ENCODE measurements around the gene PSMB5. TPM values are rescaled to one million over a fixed set of nuclear protein-coding genes. Genes with fewer than 3 reads are reported as not detected.

PSMB5 gene
- total and polyA plus RNA-seq, 7 experiments from 2014 or later, result 19.2 to 74.2 (median 37.4) TPM

GRCh38 chr14:23069413-23069806 lies 34.7 kb upstream of the PSMB5 start:
- H3K27ac Mint-ChIP-seq, result peak overlapping the region in 4 of 9 donors; percentile 66 to 88 (median 74)
- H3K4me1 Mint-ChIP-seq, result peaks cover 30 to 58% (median 46%) of the 10 kb centered on the region in 7 donors
- no peaks in the 10 kb centered on the region for H3K9me3 ChIP-seq (ENCODE audit: control insufficient read depth in 2 of 3, low read length in 3 of 3)
- DNase-seq, result no peak
- H3K27ac ChIP-seq (ENCODE audit: low read depth, low read length), result no peak overlapping the region
- peaks cover 0 to 19% (median 16%) of the 10 kb centered on the region in 5 donors for H3K36me3 Mint-ChIP-seq
- no peaks in the 10 kb centered on the region for H3K27me3 Mint-ChIP-seq
- ChIA-PET POLR2A (interaction anchor here (0.6 to 2.4 kb wide), 10 partner anchors 8 to 499 kb away, joined by 3 to 11 read pairs (median 4); partner anchors contain the start of genes ACIN1, C14orf119 and CDH24), CTCF (interaction anchor here (0.6 to 4.7 kb wide), 30 partner anchors 8 to 253 kb away, joined by 3 to 53 read pairs (median 6); partner anchors contain the start of genes ACIN1, AJUBA, C14orf119 and HAUS4)
- no peaks in the 10 kb centered on the region for H3K9me3 Mint-ChIP-seq
- peak overlapping the region in 3 of 10 donors; percentile 48 to 57 (median 56) for H3K4me3 Mint-ChIP-seq
- intact Hi-C loops (cut with micrococcal nuclease), result loop anchor here (1.0 to 2.0 kb wide), 7 partner anchors 8 to 311 kb away; no protein-coding TSS in a partner anchor
- no peak overlapping the region for H3K4me3 ChIP-seq (ENCODE audit: low read length)
- H3K36me3 ChIP-seq (ENCODE audit: control insufficient read depth in 2 of 3, insufficient read depth in 3 of 3, low read length in 3 of 3), result peaks cover 20 to 60% (median 23%) of the 10 kb centered on the region in 3 experiments
- no peak for ATAC-seq
- peaks cover 16 to 28% of the 10 kb centered on the region in 2 donors for H3K4me1 ChIP-seq (ENCODE audit: control insufficient read depth in 2 of 2, insufficient read depth in 2 of 2, low read length in 2 of 2)
- no peaks in the 10 kb centered on the region for H3K27me3 ChIP-seq (ENCODE audit: control insufficient read depth in 2 of 2, insufficient read depth in 2 of 2, low read length in 2 of 2)

GRCh38 chr14:23068789-23069412 lies 34.2 kb upstream of the PSMB5 start:
- POLR2A ChIA-PET, result interaction anchor here (0.6 to 2.4 kb wide), 14 partner anchors 9 to 498 kb away, joined by 3 to 11 read pairs (median 4); partner anchors contain the start of genes ACIN1, C14orf119 and CDH24
- no peaks in the 10 kb centered on the region for H3K27me3 ChIP-seq (ENCODE audit: control insufficient read depth in 2 of 2, insufficient read depth in 2 of 2, low read length in 2 of 2)
- intact Hi-C loops (cut with micrococcal nuclease), result loop anchor here (1.0 to 2.0 kb wide), 7 partner anchors 8 to 312 kb away; no protein-coding TSS in a partner anchor
- CTCF ChIA-PET, result interaction anchor here (0.6 to 4.7 kb wide), 38 partner anchors 8 to 483 kb away, joined by 3 to 53 read pairs (median 5); partner anchors contain the start of genes ACIN1, AJUBA, C14orf119 and HAUS4
- Mint-ChIP-seq H3K27me3 (no peaks in the 10 kb centered on the region), H3K4me1 (peaks cover 30 to 58% (median 46%) of the 10 kb centered on the region in 7 donors), H3K36me3 (peaks cover 0 to 24% (median 18%) of the 10 kb centered on the region in 5 donors), H3K9me3 (no peaks in the 10 kb centered on the region), H3K27ac (peak overlapping the region; percentile 63 to 88 (median 78)), H3K4me3 (peak overlapping the region in 7 of 10 donors; percentile 56 to 76 (median 64))
- no peaks in the 10 kb centered on the region for H3K9me3 ChIP-seq (ENCODE audit: control insufficient read depth in 2 of 3, low read length in 3 of 3)
- peaks cover 16 to 28% of the 10 kb centered on the region in 2 donors for H3K4me1 ChIP-seq (ENCODE audit: control insufficient read depth in 2 of 2, insufficient read depth in 2 of 2, low read length in 2 of 2)
- peak; percentile 37 to 83 (median 74) for DNase-seq
- peaks cover 25 to 60% (median 27%) of the 10 kb centered on the region in 3 experiments for H3K36me3 ChIP-seq (ENCODE audit: control insufficient read depth in 2 of 3, insufficient read depth in 3 of 3, low read length in 3 of 3)
- peak; percentile 90 for ATAC-seq
- H3K27ac ChIP-seq (ENCODE audit: low read depth, low read length), result no peak overlapping the region
- H3K4me3 ChIP-seq (ENCODE audit: low read length), result no peak overlapping the region

GRCh38 chr14:23067847-23068788 lies 33.4 kb upstream of the PSMB5 start:
- H3K4me1 Mint-ChIP-seq, result peaks cover 30 to 58% (median 46%) of the 10 kb centered on the region in 7 donors
- H3K36me3 Mint-ChIP-seq, result peaks cover 4 to 31% (median 24%) of the 10 kb centered on the region in 5 donors
- Histone ChIP-seq H3K4me1 (ENCODE audit: control insufficient read depth in 2 of 2, insufficient read depth in 2 of 2, low read length in 2 of 2) (peaks cover 16 to 28% of the 10 kb centered on the region in 2 donors), H3K4me3 (ENCODE audit: low read length) (no peak overlapping the region), H3K9me3 (ENCODE audit: control insufficient read depth in 2 of 3, low read length in 3 of 3) (no peaks in the 10 kb centered on the region), H3K27me3 (ENCODE audit: control insufficient read depth in 2 of 2, insufficient read depth in 2 of 2, low read length in 2 of 2) (no peaks in the 10 kb centered on the region), H3K27ac (ENCODE audit: low read depth, low read length) (no peak overlapping the region), H3K36me3 (ENCODE audit: control insufficient read depth in 2 of 3, insufficient read depth in 3 of 3, low read length in 3 of 3) (peaks cover 33 to 64% (median 35%) of the 10 kb centered on the region in 3 experiments)
- no peaks in the 10 kb centered on the region for H3K9me3 Mint-ChIP-seq
- H3K27ac Mint-ChIP-seq, result peak overlapping the region in 6 of 9 donors; percentile 63 to 88 (median 79)
- no peaks in the 10 kb centered on the region for H3K27me3 Mint-ChIP-seq
- POLR2A ChIA-PET, result interaction anchor here (0.8 to 2.4 kb wide), 13 partner anchors 8 to 497 kb away, joined by 3 to 11 read pairs (median 4); partner anchors contain the start of genes ACIN1, C14orf119 and CDH24
- CTCF ChIA-PET, result interaction anchor here (0.7 to 4.7 kb wide), 38 partner anchors 9 to 483 kb away, joined by 3 to 53 read pairs (median 5); partner anchors contain the start of genes ACIN1, AJUBA, C14orf119 and HAUS4
- ATAC-seq (no peak), DNase-seq (no peak)
- intact Hi-C loops (cut with micrococcal nuclease), result loop anchor here in 1 of 2 donors (2.0 kb wide), 2 partner anchors 227 to 313 kb away; no protein-coding TSS in a partner anchor
- H3K4me3 Mint-ChIP-seq, result peak overlapping the region in 1 of 10 donors; percentile 56

GRCh38 chr14:23066855-23067744 lies 32.4 kb upstream of the PSMB5 start:
- Histone ChIP-seq H3K36me3 (ENCODE audit: control insufficient read depth in 2 of 3, insufficient read depth in 3 of 3, low read length in 3 of 3) (peaks cover 43 to 68% (median 45%) of the 10 kb centered on the region in 3 experiments), H3K9me3 (ENCODE audit: control insufficient read depth in 2 of 3, low read length in 3 of 3) (no peaks in the 10 kb centered on the region), H3K27ac (ENCODE audit: low read depth, low read length) (no peak overlapping the region), H3K27me3 (ENCODE audit: control insufficient read depth in 2 of 2, insufficient read depth in 2 of 2, low read length in 2 of 2) (no peaks in the 10 kb centered on the region), H3K4me1 (ENCODE audit: control insufficient read depth in 2 of 2, insufficient read depth in 2 of 2, low read length in 2 of 2) (peaks cover 16 to 27% of the 10 kb centered on the region in 2 donors), H3K4me3 (ENCODE audit: low read length) (no peak overlapping the region)
- POLR2A ChIA-PET, result interaction anchor here (0.6 to 2.4 kb wide), 3 partner anchors 18 to 28 kb away, joined by 3 to 11 read pairs (median 4); partner anchors contain the start of genes ACIN1 and C14orf119
- H3K27ac Mint-ChIP-seq, result no peak overlapping the region
- no peak overlapping the region for H3K4me3 Mint-ChIP-seq
- peaks cover 4 to 41% (median 29%) of the 10 kb centered on the region in 5 donors for H3K36me3 Mint-ChIP-seq
- DNase-seq (no peak), ATAC-seq (no peak)
- no peaks in the 10 kb centered on the region for H3K9me3 Mint-ChIP-seq
- CTCF ChIA-PET, result interaction anchor here (1.4 to 4.7 kb wide), 8 partner anchors 10 to 118 kb away, joined by 4 to 53 read pairs (median 8); partner anchors contain the start of gene AJUBA
- intact Hi-C loops (cut with micrococcal nuclease), result no loop called here
- no peaks in the 10 kb centered on the region for H3K27me3 Mint-ChIP-seq
- H3K4me1 Mint-ChIP-seq, result peaks cover 28 to 52% (median 36%) of the 10 kb centered on the region in 7 donors

- DNase-seq, result no peak
- CTCF ChIA-PET, result interaction anchor here (4.7 kb wide), 1 partner anchor 82 kb away, joined by 53 read pairs; the partner anchor contains the start of gene AJUBA
- peaks cover 4 to 42% (median 26%) of the 10 kb centered on the region in 5 donors for H3K36me3 Mint-ChIP-seq
Observed at GRCh38 chr14:23066368-23066767, 31.7 kb upstream of the PSMB5 start.

More at GRCh38 chr14:23066368-23066767, 31.7 kb upstream of the PSMB5 start:
- no peak for ATAC-seq
- Histone ChIP-seq H3K36me3 (ENCODE audit: control insufficient read depth in 2 of 3, insufficient read depth in 3 of 3, low read length in 3 of 3) (peaks cover 43 to 74% (median 47%) of the 10 kb centered on the region in 3 experiments), H3K27me3 (ENCODE audit: control insufficient read depth in 2 of 2, insufficient read depth in 2 of 2, low read length in 2 of 2) (no peaks in the 10 kb centered on the region), H3K4me3 (ENCODE audit: low read length) (no peak overlapping the region), H3K9me3 (ENCODE audit: control insufficient read depth in 2 of 3, low read length in 3 of 3) (no peaks in the 10 kb centered on the region), H3K27ac (ENCODE audit: low read depth, low read length) (no peak overlapping the region), H3K4me1 (ENCODE audit: control insufficient read depth in 2 of 2, insufficient read depth in 2 of 2, low read length in 2 of 2) (peaks cover 10 to 20% of the 10 kb centered on the region in 2 donors)
- Mint-ChIP-seq H3K4me1 (peaks cover 21 to 45% (median 28%) of the 10 kb centered on the region in 7 donors), H3K27ac (peak overlapping the region in 2 of 9 donors; percentile 8 to 20), H3K4me3 (no peak overlapping the region), H3K9me3 (no peaks in the 10 kb centered on the region), H3K27me3 (no peaks in the 10 kb centered on the region)
- intact Hi-C loops (cut with micrococcal nuclease), result no loop called here
- POLR2A ChIA-PET, result interaction anchor here (0.6 to 1.2 kb wide), 4 partner anchors 10 to 59 kb away, joined by 3 to 4 read pairs (median 3); partner anchors contain the start of genes ACIN1 and C14orf119
